ENCODE measurements around the gene CA10. TPM values are rescaled to one million over a fixed set of nuclear protein-coding genes. Genes with fewer than 3 reads are reported as not detected.

CA10 gene
- total RNA-seq, 1 experiment from 2014 or later, result not detected

DNA sequence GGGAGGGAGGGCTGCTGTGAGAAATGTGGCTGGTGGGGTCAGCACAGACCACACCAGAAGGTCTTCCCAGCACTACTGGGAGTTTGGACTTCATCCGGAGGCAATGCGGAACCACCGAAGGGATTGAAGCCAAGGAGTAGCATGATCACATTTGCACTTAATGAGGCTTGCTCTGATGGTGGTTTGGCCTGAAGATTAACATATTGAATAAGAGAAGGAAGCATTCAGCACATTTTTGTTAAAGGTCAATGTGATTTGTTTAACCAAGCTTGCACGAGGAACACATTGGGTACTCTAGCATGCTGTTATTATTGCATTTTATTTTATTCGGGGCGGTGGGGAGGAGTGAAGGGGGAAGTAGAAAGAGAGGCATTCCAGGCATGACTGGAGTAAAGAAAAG is 519.5 kb downstream of the CA10 start:
- Mint-ChIP-seq H3K9me3 (ENCODE audit: unreplicated experiment) (no peaks in the 10 kb centered on the region), H3K27me3 (ENCODE audit: insufficient read depth, unreplicated experiment) (peaks cover 7% of the 10 kb centered on the region), H3K36me3 (ENCODE audit: insufficient read depth, unreplicated experiment) (no peaks in the 10 kb centered on the region), H3K4me3 (ENCODE audit: unreplicated experiment) (no peak overlapping the region), H3K4me1 (ENCODE audit: low read depth, unreplicated experiment) (no peaks in the 10 kb centered on the region), H3K27ac (ENCODE audit: unreplicated experiment) (no peak overlapping the region)
- no peak overlapping the region for H3K4me3 ChIP-seq (ENCODE audit: low read depth, low read length)
- no peaks in the 10 kb centered on the region for H3K9me3 ChIP-seq
- no peak for DNase-seq
- H3K27me3 ChIP-seq (replicated peaks; ENCODE audit: control insufficient read depth, insufficient read depth, low read length), result no peaks in the 10 kb centered on the region
- CTCF ChIA-PET, result no interaction called here
- no peaks in the 10 kb centered on the region for H3K36me3 ChIP-seq (ENCODE audit: control insufficient read depth, insufficient read depth, low read length)
- 0 out of 2 replicates have a peak, but pooled peaks cover 6% of the 10 kb centered on the region for H3K4me1 ChIP-seq
- intact Hi-C loops (cut with micrococcal nuclease; ENCODE audit: unreplicated experiment), result no loop called here
- BruUV-seq (replicated peaks), result no TSS peak
- POLR2A ChIA-PET, result no interaction called here
- TF ChIP-seq, protein P1, sequence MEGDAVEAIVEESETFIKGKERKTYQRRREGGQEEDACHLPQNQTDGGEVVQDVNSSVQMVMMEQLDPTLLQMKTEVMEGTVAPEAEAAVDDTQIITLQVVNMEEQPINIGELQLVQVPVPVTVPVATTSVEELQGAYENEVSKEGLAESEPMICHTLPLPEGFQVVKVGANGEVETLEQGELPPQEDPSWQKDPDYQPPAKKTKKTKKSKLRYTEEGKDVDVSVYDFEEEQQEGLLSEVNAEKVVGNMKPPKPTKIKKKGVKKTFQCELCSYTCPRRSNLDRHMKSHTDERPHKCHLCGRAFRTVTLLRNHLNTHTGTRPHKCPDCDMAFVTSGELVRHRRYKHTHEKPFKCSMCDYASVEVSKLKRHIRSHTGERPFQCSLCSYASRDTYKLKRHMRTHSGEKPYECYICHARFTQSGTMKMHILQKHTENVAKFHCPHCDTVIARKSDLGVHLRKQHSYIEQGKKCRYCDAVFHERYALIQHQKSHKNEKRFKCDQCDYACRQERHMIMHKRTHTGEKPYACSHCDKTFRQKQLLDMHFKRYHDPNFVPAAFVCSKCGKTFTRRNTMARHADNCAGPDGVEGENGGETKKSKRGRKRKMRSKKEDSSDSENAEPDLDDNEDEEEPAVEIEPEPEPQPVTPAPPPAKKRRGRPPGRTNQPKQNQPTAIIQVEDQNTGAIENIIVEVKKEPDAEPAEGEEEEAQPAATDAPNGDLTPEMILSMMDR (IDR thresholded peaks at IDR 0.05; ENCODE audit: insufficient read depth in 1 of 2, low read depth in 1 of 2, low read length in 1 of 2, severe bottlenecking in 1 of 2, unreplicated experiment in 1 of 2), result no peak

DNA sequence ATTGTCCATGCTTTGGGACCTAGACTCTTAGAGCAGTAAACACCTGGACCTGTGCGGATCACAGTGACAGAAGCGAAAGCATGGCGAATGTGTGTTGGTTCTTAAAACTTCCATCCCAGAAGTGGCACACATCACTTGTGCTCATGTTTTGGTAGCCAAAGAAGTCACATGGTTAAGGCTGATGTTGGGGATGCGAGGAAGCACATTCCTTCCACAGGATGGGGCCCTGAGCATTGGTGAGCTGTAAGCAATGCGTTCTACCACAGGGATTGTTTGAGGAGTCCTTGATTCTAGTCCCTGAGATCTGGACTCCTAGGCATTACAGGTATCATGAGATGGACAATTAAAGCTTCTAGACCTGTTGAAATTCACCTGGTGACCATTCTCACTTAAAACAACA is 522.2 kb downstream of the CA10 start:
- no peaks in the 10 kb centered on the region for H3K36me3 Mint-ChIP-seq (ENCODE audit: insufficient read depth, unreplicated experiment)
- no peaks in the 10 kb centered on the region for H3K36me3 ChIP-seq (ENCODE audit: control insufficient read depth, insufficient read depth, low read length)
- TF ChIP-seq, protein P1 (IDR thresholded peaks at IDR 0.05; ENCODE audit: insufficient read depth in 1 of 2, low read depth in 1 of 2, low read length in 1 of 2, severe bottlenecking in 1 of 2, unreplicated experiment in 1 of 2), result peak in 1 of 2 experiments; percentile 32
- H3K4me1 ChIP-seq, result 0 out of 2 replicates have a peak, but pooled peaks cover 6% of the 10 kb centered on the region
- H3K27me3 ChIP-seq (replicated peaks; ENCODE audit: control insufficient read depth, insufficient read depth, low read length), result no peaks in the 10 kb centered on the region
- no peaks in the 10 kb centered on the region for H3K4me1 Mint-ChIP-seq (ENCODE audit: low read depth, unreplicated experiment)
- no peak overlapping the region for H3K4me3 Mint-ChIP-seq (ENCODE audit: unreplicated experiment)
- no TSS peak for BruUV-seq (replicated peaks)
- peak in 1 of 2 experiments; percentile 16 for DNase-seq
- no peak overlapping the region for H3K27ac Mint-ChIP-seq (ENCODE audit: unreplicated experiment)
- intact Hi-C loops (cut with micrococcal nuclease; ENCODE audit: unreplicated experiment), result no loop called here
- peaks cover 11% of the 10 kb centered on the region for H3K27me3 Mint-ChIP-seq (ENCODE audit: insufficient read depth, unreplicated experiment)
- H3K9me3 ChIP-seq, result no peaks in the 10 kb centered on the region
- POLR2A ChIA-PET, result no interaction called here
- CTCF ChIA-PET, result no interaction called here
- no peak overlapping the region for H3K4me3 ChIP-seq (ENCODE audit: low read depth, low read length)
- no peaks in the 10 kb centered on the region for H3K9me3 Mint-ChIP-seq (ENCODE audit: unreplicated experiment)

DNA sequence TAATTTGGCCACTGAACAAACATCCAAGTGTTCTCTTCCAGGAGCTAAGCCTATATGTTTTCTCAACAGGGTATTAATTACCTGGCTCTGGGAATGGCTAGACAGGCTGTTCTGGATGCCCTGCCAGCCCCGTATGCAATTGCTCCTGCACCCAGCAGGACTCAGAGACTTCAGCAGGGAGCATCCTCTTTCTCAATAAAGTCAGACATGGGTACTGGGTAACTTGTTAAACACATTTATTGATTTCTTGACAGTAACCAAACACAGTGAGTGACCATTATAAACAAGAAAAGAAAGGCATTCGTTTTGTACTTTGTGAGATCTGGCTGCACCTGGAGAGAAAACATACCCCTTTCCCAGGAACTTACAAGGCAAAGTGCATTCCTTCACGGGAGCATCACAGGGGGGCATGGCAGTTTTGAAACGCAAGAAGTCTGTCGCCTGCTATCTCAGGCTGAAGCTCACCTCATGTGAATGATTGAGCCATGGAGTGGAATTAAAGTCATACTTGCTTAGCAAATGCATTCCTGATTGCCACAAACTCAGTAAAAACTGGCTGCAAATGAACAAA is 528.3 kb downstream of the CA10 start:
- H3K9me3 ChIP-seq, result no peaks in the 10 kb centered on the region
- no peaks in the 10 kb centered on the region for H3K36me3 ChIP-seq (ENCODE audit: control insufficient read depth, insufficient read depth, low read length)
- ChIA-PET POLR2A (no interaction called here), CTCF (no interaction called here)
- H3K4me3 ChIP-seq (ENCODE audit: low read depth, low read length), result no peak overlapping the region
- peaks cover 4% of the 10 kb centered on the region for H3K27me3 Mint-ChIP-seq (ENCODE audit: insufficient read depth, unreplicated experiment)
- H3K9me3 Mint-ChIP-seq (ENCODE audit: unreplicated experiment), result no peaks in the 10 kb centered on the region
- intact Hi-C loops (cut with micrococcal nuclease; ENCODE audit: unreplicated experiment), result no loop called here
- no peaks in the 10 kb centered on the region for H3K27me3 ChIP-seq (replicated peaks; ENCODE audit: control insufficient read depth, insufficient read depth, low read length)
- DNase-seq, result no peak
- H3K27ac Mint-ChIP-seq (ENCODE audit: unreplicated experiment), result no peak overlapping the region
- H3K4me1 ChIP-seq, result no peaks in the 10 kb centered on the region
- no peaks in the 10 kb centered on the region for H3K4me1 Mint-ChIP-seq (ENCODE audit: low read depth, unreplicated experiment)
- no peaks in the 10 kb centered on the region for H3K36me3 Mint-ChIP-seq (ENCODE audit: insufficient read depth, unreplicated experiment)
- TF ChIP-seq, protein P1 (IDR thresholded peaks at IDR 0.05; ENCODE audit: insufficient read depth in 1 of 2, low read depth in 1 of 2, low read length in 1 of 2, severe bottlenecking in 1 of 2, unreplicated experiment in 1 of 2), result no peak
- no TSS peak for BruUV-seq (replicated peaks)
- H3K4me3 Mint-ChIP-seq (ENCODE audit: unreplicated experiment), result no peak overlapping the region

Data from Caco-2 (cell line).